ENCODE data around the gene KRT31.

KRT31 gene

DNA sequence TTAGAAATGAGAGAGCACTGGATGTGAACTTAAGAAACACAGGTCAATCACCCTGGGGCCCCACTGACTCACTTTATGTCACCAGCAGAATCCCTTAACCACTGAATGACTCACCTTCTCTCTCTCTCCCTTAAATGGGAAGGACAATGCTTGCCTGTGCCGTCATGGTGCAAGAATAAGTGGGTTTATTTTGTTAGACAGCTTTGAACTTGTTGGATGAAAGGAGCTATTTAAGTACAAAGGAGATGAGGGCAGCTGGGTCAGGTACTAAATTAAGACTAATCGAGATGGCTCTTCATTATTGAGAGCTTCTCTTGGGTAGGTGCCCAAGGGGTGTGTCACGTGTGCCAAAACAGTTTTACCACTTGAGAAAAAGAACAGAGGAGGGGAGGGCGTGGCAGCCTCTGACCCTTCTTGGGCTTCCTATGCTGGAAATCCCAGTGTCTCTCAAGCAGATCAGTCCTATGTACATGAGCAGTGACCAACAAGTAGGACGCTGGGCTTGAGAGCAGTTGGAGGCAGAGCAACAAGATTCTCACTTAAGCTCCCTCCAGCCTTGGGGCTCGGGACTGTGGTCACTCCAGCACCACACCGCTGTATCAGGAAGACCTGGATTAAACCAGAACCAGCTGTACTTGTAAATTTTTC, 6.7 kb upstream of the KRT31 start:
- Histone ChIP-seq H3K9me3 (ENCODE audit: low read length) (no peaks in the 10 kb centered on the region), H3F3A (ENCODE audit: insufficient read depth, low read length) (no peaks in the 10 kb centered on the region), H3K27ac (ENCODE audit: low read depth, low read length, poor library complexity, severe bottlenecking) (no peak overlapping the region), H3K4me2 (ENCODE audit: low read length) (no peak overlapping the region), H3K27me3 (ENCODE audit: insufficient read depth, low read length) (no peaks in the 10 kb centered on the region), H3K4me3 (ENCODE audit: low read depth, low read length, poor library complexity, severe bottlenecking) (no peak overlapping the region), H3K4me1 (ENCODE audit: insufficient read depth, low read length, severe bottlenecking) (no peaks in the 10 kb centered on the region), H3K9me2 (ENCODE audit: low read depth, low read length) (no peaks in the 10 kb centered on the region), H3K79me2 (ENCODE audit: insufficient read depth, low read length) (no peaks in the 10 kb centered on the region), H2AFZ (ENCODE audit: low read length) (no peak overlapping the region), H3K9ac (ENCODE audit: low read length) (no peak overlapping the region), H3K36me3 (ENCODE audit: insufficient read depth, low read length) (no peaks in the 10 kb centered on the region), H4K20me1 (ENCODE audit: insufficient read depth, low read length) (no peaks in the 10 kb centered on the region)
- TF ChIP-seq EZH2 (IDR thresholded peaks at IDR 0.05; ENCODE audit: borderline replicate concordance, low read length), result no peak
- TF ChIP-seq, protein P1, sequence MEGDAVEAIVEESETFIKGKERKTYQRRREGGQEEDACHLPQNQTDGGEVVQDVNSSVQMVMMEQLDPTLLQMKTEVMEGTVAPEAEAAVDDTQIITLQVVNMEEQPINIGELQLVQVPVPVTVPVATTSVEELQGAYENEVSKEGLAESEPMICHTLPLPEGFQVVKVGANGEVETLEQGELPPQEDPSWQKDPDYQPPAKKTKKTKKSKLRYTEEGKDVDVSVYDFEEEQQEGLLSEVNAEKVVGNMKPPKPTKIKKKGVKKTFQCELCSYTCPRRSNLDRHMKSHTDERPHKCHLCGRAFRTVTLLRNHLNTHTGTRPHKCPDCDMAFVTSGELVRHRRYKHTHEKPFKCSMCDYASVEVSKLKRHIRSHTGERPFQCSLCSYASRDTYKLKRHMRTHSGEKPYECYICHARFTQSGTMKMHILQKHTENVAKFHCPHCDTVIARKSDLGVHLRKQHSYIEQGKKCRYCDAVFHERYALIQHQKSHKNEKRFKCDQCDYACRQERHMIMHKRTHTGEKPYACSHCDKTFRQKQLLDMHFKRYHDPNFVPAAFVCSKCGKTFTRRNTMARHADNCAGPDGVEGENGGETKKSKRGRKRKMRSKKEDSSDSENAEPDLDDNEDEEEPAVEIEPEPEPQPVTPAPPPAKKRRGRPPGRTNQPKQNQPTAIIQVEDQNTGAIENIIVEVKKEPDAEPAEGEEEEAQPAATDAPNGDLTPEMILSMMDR (IDR thresholded peaks at IDR 0.05; ENCODE audit: low read length), result no peak

DNA sequence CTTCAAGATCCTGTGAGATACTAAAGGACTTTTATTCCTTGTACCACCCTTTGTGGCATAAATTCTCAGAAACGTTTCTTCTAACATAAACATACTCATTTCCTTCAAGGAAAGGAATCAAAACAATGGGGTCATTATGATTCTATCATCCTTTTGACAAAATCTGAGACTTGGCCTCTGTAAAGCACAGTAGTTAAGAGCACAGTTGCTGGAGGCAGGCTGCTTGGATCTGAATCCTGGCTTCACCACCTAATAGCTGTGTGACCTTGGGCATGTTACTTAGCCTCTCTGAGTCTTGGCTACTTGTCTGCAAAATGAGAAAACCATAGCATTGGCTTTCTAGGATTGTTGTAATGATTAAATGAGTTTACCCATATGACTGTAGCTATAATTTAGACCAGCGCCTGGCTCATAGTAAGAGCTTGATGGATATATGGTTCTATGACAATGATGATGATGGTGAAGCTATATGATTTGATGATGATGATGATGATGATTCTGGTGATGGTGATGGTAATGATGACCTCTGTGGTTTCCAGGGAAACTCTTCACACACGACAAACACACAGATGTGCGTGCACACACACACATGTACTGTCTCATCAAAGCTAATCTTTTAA, 6.1 kb upstream of the KRT31 start:
- H3K4me2 ChIP-seq (ENCODE audit: low read length), result no peak overlapping the region
- TF ChIP-seq, protein P1 (IDR thresholded peaks at IDR 0.05; ENCODE audit: low read length), result no peak
- TF ChIP-seq EZH2 (IDR thresholded peaks at IDR 0.05; ENCODE audit: borderline replicate concordance, low read length), result no peak
- H3K9ac ChIP-seq (ENCODE audit: low read length), result no peak overlapping the region
- no peak overlapping the region for H3K27ac ChIP-seq (ENCODE audit: low read depth, low read length, poor library complexity, severe bottlenecking)
- H3K27me3 ChIP-seq (ENCODE audit: insufficient read depth, low read length), result no peaks in the 10 kb centered on the region
- no peaks in the 10 kb centered on the region for H3K4me1 ChIP-seq (ENCODE audit: insufficient read depth, low read length, severe bottlenecking)
- H3K9me3 ChIP-seq (ENCODE audit: low read length), result no peaks in the 10 kb centered on the region
- H2AFZ ChIP-seq (ENCODE audit: low read length), result no peak overlapping the region
- no peaks in the 10 kb centered on the region for H3K9me2 ChIP-seq (ENCODE audit: low read depth, low read length)
- no peaks in the 10 kb centered on the region for H3K36me3 ChIP-seq (ENCODE audit: insufficient read depth, low read length)
- no peak overlapping the region for H3K4me3 ChIP-seq (ENCODE audit: low read depth, low read length, poor library complexity, severe bottlenecking)
- H3F3A ChIP-seq (ENCODE audit: insufficient read depth, low read length), result no peaks in the 10 kb centered on the region
- no peaks in the 10 kb centered on the region for H4K20me1 ChIP-seq (ENCODE audit: insufficient read depth, low read length)
- no peaks in the 10 kb centered on the region for H3K79me2 ChIP-seq (ENCODE audit: insufficient read depth, low read length)

DNA sequence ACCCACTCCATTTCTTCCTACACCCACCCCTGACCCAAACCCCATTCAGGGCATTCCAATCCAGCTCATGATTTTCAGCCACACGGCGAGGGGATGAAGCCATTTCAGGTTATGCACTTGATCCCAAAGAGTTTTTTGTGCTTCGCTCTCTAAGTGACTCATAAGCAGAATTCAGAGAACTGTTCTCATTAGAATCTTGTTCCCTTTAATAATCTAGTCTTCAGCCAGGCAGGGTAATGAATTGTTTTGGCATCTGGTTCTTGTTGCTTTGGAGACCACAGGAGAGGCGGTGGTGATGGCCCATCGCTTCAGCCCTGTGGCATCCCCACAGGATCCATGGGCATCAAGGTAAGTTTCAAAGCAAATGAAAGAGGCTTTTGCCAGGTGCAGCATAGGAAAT, 4.8 kb upstream of the KRT31 start:
- H3K27me3 ChIP-seq (ENCODE audit: insufficient read depth, low read length), result no peaks in the 10 kb centered on the region
- no peak for TF ChIP-seq EZH2 (IDR thresholded peaks at IDR 0.05; ENCODE audit: borderline replicate concordance, low read length)
- TF ChIP-seq, protein P1 (IDR thresholded peaks at IDR 0.05; ENCODE audit: low read length), result no peak
- no peaks in the 10 kb centered on the region for H4K20me1 ChIP-seq (ENCODE audit: insufficient read depth, low read length)

More for the DNA sequence above, 4.8 kb upstream of the KRT31 start:
- Histone ChIP-seq H3K9ac (ENCODE audit: low read length) (no peak overlapping the region), H3K27ac (ENCODE audit: low read depth, low read length, poor library complexity, severe bottlenecking) (no peak overlapping the region), H2AFZ (ENCODE audit: low read length) (no peak overlapping the region), H3K79me2 (ENCODE audit: insufficient read depth, low read length) (no peaks in the 10 kb centered on the region), H3K4me1 (ENCODE audit: insufficient read depth, low read length, severe bottlenecking) (no peaks in the 10 kb centered on the region), H3K4me2 (ENCODE audit: low read length) (no peak overlapping the region), H3K9me3 (ENCODE audit: low read length) (no peaks in the 10 kb centered on the region), H3F3A (ENCODE audit: insufficient read depth, low read length) (no peaks in the 10 kb centered on the region), H3K4me3 (ENCODE audit: low read depth, low read length, poor library complexity, severe bottlenecking) (no peak overlapping the region), H3K36me3 (ENCODE audit: insufficient read depth, low read length) (no peaks in the 10 kb centered on the region), H3K9me2 (ENCODE audit: low read depth, low read length) (no peaks in the 10 kb centered on the region)
